Caco-2 (cell line): ENCODE results near the gene ADAMTS4. TPM values are rescaled to one million over a fixed set of nuclear protein-coding genes. Genes with fewer than 3 reads are reported as not detected.

ENCODE experiments used
- BruUV-seq: library from RNA; stranded (reverse); fragments of 400-500 nt; replicated peaks from 2 replicates; lab custom pipeline; 2021; lab: Mats Ljungman, UMichigan
- CTCF ChIA-PET: fragments of 300-600 bp; sonication (Branson Sonifier 250); formaldehyde crosslinking; loops from one replicate; lab custom pipeline; 2022; ENCODE audit warnings: antibody characterized with exemption; lab: Charles Lee
- POLR2A ChIA-PET: fragments of 300-600 bp; sonication (Branson Sonifier 250); formaldehyde crosslinking; loops from one replicate; lab custom pipeline; 2022; ENCODE audit warnings: antibody characterized with exemption; lab: Charles Lee
- DNase-seq, 2 experiments: peaks; one replicate each; pipeline versions ENCODE4 v3.0.0 to v3.0.0-alpha.2; 2020 to 2022
- H3K27me3 ChIP-seq: replicated peaks from 2 replicates; pipeline ENCODE4 v1.6.0; 2011; ENCODE audit warnings: low read length; ENCODE audit not compliant: control insufficient read depth, insufficient read depth
- H3K36me3 ChIP-seq: 2 replicates; pipeline ENCODE4 v1.5.1; 2011; ENCODE audit warnings: low read length; ENCODE audit not compliant: control insufficient read depth, insufficient read depth
- H3K4me1 ChIP-seq: fragments of 250-450 bp; sonication (Bioruptor Pico); 2 replicates; pipeline ENCODE4 v1.5.1; 2020; ENCODE audit warnings: mild to moderate bottlenecking
- H3K4me3 ChIP-seq: 2 replicates; pipeline ENCODE4 v1.5.1; 2011; ENCODE audit warnings: low read depth, mild to moderate bottlenecking, control low read depth, low read length
- H3K9me3 ChIP-seq: fragments of 250-450 bp; sonication (Bioruptor Pico); 2 replicates; pipeline ENCODE4 v1.5.1; 2020; ENCODE audit warnings: mild to moderate bottlenecking, moderate library complexity
- H3K27ac Mint-ChIP-seq: one replicate; pipeline ENCODE4 v1.8.0; 2022; ENCODE audit warnings: mixed read lengths; ENCODE audit not compliant: unreplicated experiment
- H3K27me3 Mint-ChIP-seq: one replicate; pipeline ENCODE4 v1.8.0; 2022; ENCODE audit warnings: mixed read lengths; ENCODE audit not compliant: insufficient read depth, unreplicated experiment
- H3K36me3 Mint-ChIP-seq: one replicate; pipeline ENCODE4 v1.8.0; 2022; ENCODE audit warnings: mild to moderate bottlenecking, mixed read lengths; ENCODE audit not compliant: insufficient read depth, unreplicated experiment
- H3K4me1 Mint-ChIP-seq: one replicate; pipeline ENCODE4 v1.8.0; 2022; ENCODE audit warnings: low read depth, mixed read lengths; ENCODE audit not compliant: unreplicated experiment
- H3K4me3 Mint-ChIP-seq: one replicate; pipeline ENCODE4 v1.8.0; 2022; ENCODE audit warnings: mild to moderate bottlenecking, moderate library complexity, mixed read lengths; ENCODE audit not compliant: unreplicated experiment
- H3K9me3 Mint-ChIP-seq: one replicate; pipeline ENCODE4 v1.8.0; 2022; ENCODE audit warnings: mixed read lengths; ENCODE audit not compliant: unreplicated experiment
- CTCF ChIP-seq, 2 experiments: fragments of 200-600 bp in 1 of 2; IDR thresholded peaks; 1 replicate in 1 of 2; 2 replicates in 1 of 2; pipeline versions ENCODE4 v1.5.1 to v1.8.0; 2011 to 2022; ENCODE audit warnings: antibody characterized with exemption in 1 of 2, control low read depth in 1 of 2, inconsistent platforms in 1 of 2, low read depth in 1 of 2, low read length in 1 of 2, mild to moderate bottlenecking in 1 of 2, moderate library complexity in 1 of 2; ENCODE audit not compliant: insufficient read depth in 1 of 2, severe bottlenecking in 1 of 2, unreplicated experiment in 1 of 2
- intact Hi-C: fragments of 100-400 bp; cut with micrococcal nuclease; formaldehyde crosslinking; loops from one replicate; pipeline ENCODE4 v1.10.0; 2022; ENCODE audit not compliant: unreplicated experiment
- total RNA-seq: library from RNA; stranded (reverse); gene quantifications from 2 replicates; pipeline ENCODE4 v1.2.3, GENCODE V29; 2022

Gene ADAMTS4
- total RNA-seq, 1 experiment from 2014 or later = 0.32 TPM

- TF ChIP-seq CTCF (IDR thresholded peaks at IDR 0.05; ENCODE audit: insufficient read depth in 1 of 2, low read depth in 1 of 2, low read length in 1 of 2, severe bottlenecking in 1 of 2, unreplicated experiment in 1 of 2) = no peak
- H3K4me3 ChIP-seq = no peak overlapping the region
- ChIA-PET POLR2A (no interaction called here), CTCF (no interaction called here)
- Mint-ChIP-seq H3K27ac (no peak overlapping the region), H3K4me1 (peaks cover 14% of the 10 kb centered on the region), H3K27me3 (no peaks in the 10 kb centered on the region), H3K4me3 (no peak overlapping the region), H3K36me3 (peaks cover 60% of the 10 kb centered on the region), H3K9me3 (no peaks in the 10 kb centered on the region)
- peaks cover 6% of the 10 kb centered on the region for H3K36me3 ChIP-seq
- intact Hi-C loops = no loop called here
- H3K4me1 ChIP-seq = peaks cover 4% of the 10 kb centered on the region
- H3K27me3 ChIP-seq = no peaks in the 10 kb centered on the region
- no TSS peak for BruUV-seq
- no peak for DNase-seq
- no peaks in the 10 kb centered on the region for H3K9me3 ChIP-seq
Observed at GRCh38 chr1:161172776-161173376, 26.0 kb downstream of the ADAMTS4 start.

GRCh38 chr1:161172349-161172748 lies 26.5 kb downstream of the ADAMTS4 start:
- Histone ChIP-seq H3K4me3 (no peak overlapping the region), H3K4me1 (peaks cover 4% of the 10 kb centered on the region), H3K27me3 (no peaks in the 10 kb centered on the region), H3K36me3 (peaks cover 6% of the 10 kb centered on the region), H3K9me3 (no peaks in the 10 kb centered on the region)
- H3K27ac Mint-ChIP-seq = no peak overlapping the region
- H3K27me3 Mint-ChIP-seq = no peaks in the 10 kb centered on the region
- H3K36me3 Mint-ChIP-seq = peaks cover 60% of the 10 kb centered on the region
- peaks cover 14% of the 10 kb centered on the region for H3K4me1 Mint-ChIP-seq
- no peak for DNase-seq
- ChIA-PET CTCF (no interaction called here), POLR2A (no interaction called here)
- TF ChIP-seq CTCF (IDR thresholded peaks at IDR 0.05; ENCODE audit: insufficient read depth in 1 of 2, low read depth in 1 of 2, low read length in 1 of 2, severe bottlenecking in 1 of 2, unreplicated experiment in 1 of 2) = no peak
- no peaks in the 10 kb centered on the region for H3K9me3 Mint-ChIP-seq
- BruUV-seq = no TSS peak
- intact Hi-C loops = no loop called here
- no peak overlapping the region for H3K4me3 Mint-ChIP-seq

- peaks cover 7% of the 10 kb centered on the region for H3K4me1 ChIP-seq
- BruUV-seq = no TSS peak
- ChIA-PET CTCF (no interaction called here), POLR2A (no interaction called here)
- no peaks in the 10 kb centered on the region for H3K27me3 Mint-ChIP-seq
- no peak for DNase-seq
- no peak overlapping the region for H3K4me3 ChIP-seq
- H3K9me3 Mint-ChIP-seq = no peaks in the 10 kb centered on the region
- peaks cover 6% of the 10 kb centered on the region for H3K36me3 ChIP-seq
- H3K4me3 Mint-ChIP-seq = no peak overlapping the region
- peaks cover 14% of the 10 kb centered on the region for H3K4me1 Mint-ChIP-seq
- no peaks in the 10 kb centered on the region for H3K27me3 ChIP-seq
- H3K27ac Mint-ChIP-seq = no peak overlapping the region
- no peak for TF ChIP-seq CTCF (IDR thresholded peaks at IDR 0.05; ENCODE audit: insufficient read depth in 1 of 2, low read depth in 1 of 2, low read length in 1 of 2, severe bottlenecking in 1 of 2, unreplicated experiment in 1 of 2)
- peaks cover 60% of the 10 kb centered on the region for H3K36me3 Mint-ChIP-seq
- H3K9me3 ChIP-seq = no peaks in the 10 kb centered on the region
- intact Hi-C loops = no loop called here
Observed at GRCh38 chr1:161171696-161172095, 27.2 kb downstream of the ADAMTS4 start.
